Umbilical cord (tissue), 2 donors: ENCODE measurements around the gene NTRK3. TPM values are rescaled to one million over a fixed set of nuclear protein-coding genes. Genes with fewer than 3 reads are reported as not detected.

Experiments used
- DNase-seq: peaks from one replicate; pipeline ENCODE4 v3.0.0-alpha.2; 2015; ENCODE audit warnings: low spot score
- total RNA-seq: library from RNA; depleted of rRNA; stranded (reverse); fragments of >200 nt; gene quantifications from one replicate; pipeline ENCODE4 v1.2.3, GENCODE V29; 2014; ENCODE audit warnings: low replicate concordance; ENCODE audit not compliant: insufficient read depth

The NTRK3 gene
- total RNA-seq, 1 donor from 2014 or later = 24.1 TPM

GRCh38 chr15:88124199-88124598 lies 132.3 kb downstream of the NTRK3 start:
- no peak for DNase-seq

- no peak for DNase-seq
Observed at GRCh38 chr15:88121968-88122530, 134.5 kb downstream of the NTRK3 start.

GRCh38 chr15:88120026-88120425 lies 136.5 kb downstream of the NTRK3 start:
- DNase-seq = no peak

GRCh38 chr15:88118741-88119140 lies 137.8 kb downstream of the NTRK3 start:
- DNase-seq = no peak

GRCh38 chr15:88118035-88118434 lies 138.5 kb downstream of the NTRK3 start:
- no peak for DNase-seq

- DNase-seq = peak; percentile 19
Observed at GRCh38 chr15:88115486-88116152, 140.9 kb downstream of the NTRK3 start.

GRCh38 chr15:88113613-88114308 lies 142.8 kb downstream of the NTRK3 start:
- no peak for DNase-seq

GRCh38 chr15:88108991-88109390 lies 147.5 kb downstream of the NTRK3 start:
- no peak for DNase-seq

- no peak for DNase-seq
Observed at GRCh38 chr15:88108477-88108876, 148.1 kb downstream of the NTRK3 start.

- no peak for DNase-seq
Observed at GRCh38 chr15:88106074-88106473, 150.5 kb downstream of the NTRK3 start.

- DNase-seq = no peak
Observed at GRCh38 chr15:88104357-88104756, 152.2 kb downstream of the NTRK3 start.

- no peak for DNase-seq
Observed at GRCh38 chr15:88100181-88100580, 156.4 kb downstream of the NTRK3 start.

GRCh38 chr15:88098361-88098760 lies 158.2 kb downstream of the NTRK3 start:
- DNase-seq = no peak

GRCh38 chr15:88091444-88092016 lies 165.0 kb downstream of the NTRK3 start:
- no peak for DNase-seq

GRCh38 chr15:88090481-88091011 lies 166.0 kb downstream of the NTRK3 start:
- peak; percentile 43 for DNase-seq

- no peak for DNase-seq
Observed at GRCh38 chr15:88089731-88090130, 166.8 kb downstream of the NTRK3 start.

GRCh38 chr15:88089024-88089620 lies 167.4 kb downstream of the NTRK3 start:
- peak; percentile 69 for DNase-seq

- DNase-seq = peak; percentile 43
Observed at GRCh38 chr15:88083811-88084760, 172.5 kb downstream of the NTRK3 start.

- DNase-seq = no peak
Observed at GRCh38 chr15:88080616-88081015, 175.9 kb downstream of the NTRK3 start.

GRCh38 chr15:88077296-88078020 lies 179.1 kb downstream of the NTRK3 start:
- no peak for DNase-seq
